Measurements from ENCODE around the gene ARAP3. TPM values are rescaled to one million over a fixed set of nuclear protein-coding genes. Genes with fewer than 3 reads are reported as not detected.

The ARAP3 gene
- total and polyA plus RNA-seq, 9 of the 15 experiments (the other 6 are each of a cell fraction or from before 2014, with no cell fraction given), result 0.83 to 25.7 (median 6.4) TPM

DNA sequence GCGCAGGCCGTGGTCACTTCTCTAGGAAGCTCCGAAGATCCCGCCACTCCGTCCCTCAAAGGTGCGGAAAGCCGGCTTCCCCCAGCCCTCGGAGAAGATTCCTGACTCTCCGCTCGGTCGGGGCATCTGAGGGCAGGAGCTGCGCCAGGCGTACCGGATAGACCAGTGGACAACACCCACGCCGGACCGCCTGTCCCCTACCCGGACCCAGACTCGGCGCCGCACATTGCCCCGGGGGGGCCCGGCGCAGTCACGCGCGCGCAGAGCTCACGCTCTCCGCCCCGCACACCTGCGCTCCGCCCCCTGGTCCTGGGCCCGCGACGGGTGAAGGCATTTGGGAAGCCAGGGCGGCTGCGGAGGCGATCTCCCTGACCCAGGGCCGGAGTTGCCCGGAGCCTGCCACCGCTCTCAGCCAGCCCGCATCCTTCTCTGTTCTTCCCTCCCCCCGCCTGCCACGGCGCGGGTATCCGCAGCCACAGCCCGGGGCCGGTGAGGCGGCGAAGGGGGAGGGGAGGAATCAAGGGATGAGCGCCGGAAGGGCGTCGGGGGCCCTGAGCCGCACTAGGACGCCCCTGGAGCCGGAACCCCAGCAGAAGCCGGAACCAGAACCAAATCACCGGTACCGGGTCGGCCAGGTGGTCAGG lies 44.8 kb downstream of the ARAP3 start (continued):
- TF ChIP-seq FUS (optimal IDR thresholded peaks at IDR 0.05; ENCODE audit: low read depth, low read length) (no peak), HLTF (IDR thresholded peaks at IDR 0.05) (no peak), ZNF431 (CRISPR knock-in tag; IDR thresholded peaks at IDR 0.05) (no peak), CREBBP (IDR thresholded peaks at IDR 0.05; ENCODE audit: low read depth, low read length) (no peak), E2F5 (CRISPR knock-in tag; IDR thresholded peaks at IDR 0.05) (peak; percentile 34; the same call in 1 of the 2 replicates), SMARCA4 (IDR thresholded peaks at IDR 0.05) (no peak), ZNF3 (CRISPR knock-in tag; IDR thresholded peaks at IDR 0.05) (no peak), PTTG1 (tag; IDR thresholded peaks at IDR 0.05; ENCODE audit: low read depth) (no peak), SNIP1 (IDR thresholded peaks at IDR 0.05; ENCODE audit: low read depth) (no peak), KDM1A (IDR thresholded peaks at IDR 0.05) (no peak), NONO (IDR thresholded peaks at IDR 0.05; ENCODE audit: low read depth in 2 of 2, low read length in 1 of 2) (no peak), HDAC1 (IDR thresholded peaks at IDR 0.05) (0 out of 4 replicates have a peak, but pooled peaks of 1 of the 2 experiments have one; percentile 26), MAFF (IDR thresholded peaks at IDR 0.05; ENCODE audit: low read length) (no peak), RBFOX2 (IDR thresholded peaks at IDR 0.05; ENCODE audit: low read depth, low read length) (peak; percentile 68), TRIM28 (IDR thresholded peaks at IDR 0.05) (no peak), CBX8 (IDR thresholded peaks at IDR 0.05; ENCODE audit: borderline replicate concordance, extremely low read depth, low read depth, low read length, poor library complexity, severe bottlenecking) (no peak), PHF8 (IDR thresholded peaks at IDR 0.05; ENCODE audit: borderline replicate concordance, low read length) (no peak), PHF21A (IDR thresholded peaks at IDR 0.05; ENCODE audit: borderline replicate concordance, low read depth) (no peak), GTF2F1 (IDR thresholded peaks at IDR 0.05; ENCODE audit: low read depth, low read length) (no peak), RBBP5 (IDR thresholded peaks at IDR 0.05; ENCODE audit: borderline replicate concordance, insufficient read depth, low read length, poor library complexity, severe bottlenecking) (peak; percentile 10), PTBP1 (IDR thresholded peaks at IDR 0.05; ENCODE audit: low read depth, low read length) (no peak), ETV6 (IDR thresholded peaks at IDR 0.05; ENCODE audit: borderline replicate concordance in 1 of 2, low read depth in 2 of 2, low read length in 1 of 2) (no peak), ETV6 (CRISPR knock-in tag; IDR thresholded peaks at IDR 0.05; ENCODE audit: borderline replicate concordance) (no peak)
- TF ChIP-seq, protein P1, sequence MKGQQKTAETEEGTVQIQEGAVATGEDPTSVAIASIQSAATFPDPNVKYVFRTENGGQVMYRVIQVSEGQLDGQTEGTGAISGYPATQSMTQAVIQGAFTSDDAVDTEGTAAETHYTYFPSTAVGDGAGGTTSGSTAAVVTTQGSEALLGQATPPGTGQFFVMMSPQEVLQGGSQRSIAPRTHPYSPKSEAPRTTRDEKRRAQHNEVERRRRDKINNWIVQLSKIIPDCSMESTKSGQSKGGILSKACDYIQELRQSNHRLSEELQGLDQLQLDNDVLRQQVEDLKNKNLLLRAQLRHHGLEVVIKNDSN (CRISPR knock-in tag; IDR thresholded peaks at IDR 0.05), result 0 out of 2 replicates have a peak, but pooled peaks have one; percentile 6
- TF ChIP-seq, protein P2, sequence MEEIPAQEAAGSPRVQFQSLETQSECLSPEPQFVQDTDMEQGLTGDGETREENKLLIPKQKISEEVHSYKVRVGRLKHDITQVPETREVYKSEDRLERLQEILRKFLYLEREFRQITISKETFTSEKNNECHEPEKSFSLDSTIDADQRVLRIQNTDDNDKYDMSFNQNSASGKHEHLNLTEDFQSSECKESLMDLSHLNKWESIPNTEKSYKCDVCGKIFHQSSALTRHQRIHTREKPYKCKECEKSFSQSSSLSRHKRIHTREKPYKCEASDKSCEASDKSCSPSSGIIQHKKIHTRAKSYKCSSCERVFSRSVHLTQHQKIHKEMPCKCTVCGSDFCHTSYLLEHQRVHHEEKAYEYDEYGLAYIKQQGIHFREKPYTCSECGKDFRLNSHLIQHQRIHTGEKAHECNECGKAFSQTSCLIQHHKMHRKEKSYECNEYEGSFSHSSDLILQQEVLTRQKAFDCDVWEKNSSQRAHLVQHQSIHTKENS (CRISPR knock-in tag; IDR thresholded peaks at IDR 0.05), result no peak
- TF ChIP-seq, protein P3, sequence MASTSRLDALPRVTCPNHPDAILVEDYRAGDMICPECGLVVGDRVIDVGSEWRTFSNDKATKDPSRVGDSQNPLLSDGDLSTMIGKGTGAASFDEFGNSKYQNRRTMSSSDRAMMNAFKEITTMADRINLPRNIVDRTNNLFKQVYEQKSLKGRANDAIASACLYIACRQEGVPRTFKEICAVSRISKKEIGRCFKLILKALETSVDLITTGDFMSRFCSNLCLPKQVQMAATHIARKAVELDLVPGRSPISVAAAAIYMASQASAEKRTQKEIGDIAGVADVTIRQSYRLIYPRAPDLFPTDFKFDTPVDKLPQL (IDR thresholded peaks at IDR 0.05; ENCODE audit: extremely low read depth, insufficient read length), result no peak

Data from K562 (cell line).